ENCODE measurements around the gene SLC3A2. TPM values are rescaled to one million over a fixed set of nuclear protein-coding genes. Genes with fewer than 3 reads are reported as not detected.
"Not testable (repeated sequence)": the region's sequence is repeated elsewhere in the genome, so short reads cannot be mapped to it uniquely, and the experiment has no call there.

SLC3A2 gene
- total RNA-seq, 1 experiment from 2014 or later = 334 TPM

DNA sequence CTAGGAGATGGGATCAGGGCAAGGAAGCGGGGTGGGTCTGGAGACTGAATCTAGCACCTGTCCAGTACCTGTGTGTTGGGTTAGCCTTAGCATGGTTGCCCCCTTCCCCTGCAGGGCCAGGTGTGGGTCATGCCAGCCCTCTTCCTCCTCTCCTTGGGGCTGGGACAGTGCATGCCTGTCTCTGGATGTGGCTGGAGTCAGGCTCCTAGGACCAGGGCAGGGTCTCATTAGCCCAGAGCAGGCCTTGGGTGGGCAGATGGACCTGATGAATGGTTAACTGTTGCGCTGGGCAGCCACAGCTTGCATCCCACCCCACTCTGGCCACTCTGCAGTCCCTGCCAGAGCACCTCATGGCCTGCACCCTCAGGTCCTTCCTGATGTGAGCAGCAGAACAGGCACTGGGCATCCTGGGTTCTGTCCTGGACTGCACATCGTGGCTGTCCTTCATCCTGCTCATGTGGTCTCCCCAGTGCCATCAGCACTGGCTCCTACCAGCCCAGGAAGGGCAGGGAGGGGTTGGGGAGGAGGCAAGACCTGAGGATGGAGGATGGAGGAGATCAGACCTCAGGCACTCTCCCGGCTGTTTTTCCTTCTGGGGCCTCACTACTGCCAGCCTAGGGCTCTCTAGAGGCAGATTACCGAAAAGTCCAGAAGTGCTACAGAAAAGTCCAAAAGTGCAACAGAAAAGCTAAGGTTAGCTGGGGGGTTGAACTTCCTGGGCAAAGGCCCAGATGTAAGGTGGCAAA lies 53.2 kb downstream of the SLC3A2 start:
- TF ChIP-seq, protein P1, sequence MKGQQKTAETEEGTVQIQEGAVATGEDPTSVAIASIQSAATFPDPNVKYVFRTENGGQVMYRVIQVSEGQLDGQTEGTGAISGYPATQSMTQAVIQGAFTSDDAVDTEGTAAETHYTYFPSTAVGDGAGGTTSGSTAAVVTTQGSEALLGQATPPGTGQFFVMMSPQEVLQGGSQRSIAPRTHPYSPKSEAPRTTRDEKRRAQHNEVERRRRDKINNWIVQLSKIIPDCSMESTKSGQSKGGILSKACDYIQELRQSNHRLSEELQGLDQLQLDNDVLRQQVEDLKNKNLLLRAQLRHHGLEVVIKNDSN (CRISPR knock-in tag; IDR thresholded peaks at IDR 0.05) = 0 out of 2 replicates have a peak, but pooled peaks have one; percentile 10
- TF ChIP-seq, protein P2, sequence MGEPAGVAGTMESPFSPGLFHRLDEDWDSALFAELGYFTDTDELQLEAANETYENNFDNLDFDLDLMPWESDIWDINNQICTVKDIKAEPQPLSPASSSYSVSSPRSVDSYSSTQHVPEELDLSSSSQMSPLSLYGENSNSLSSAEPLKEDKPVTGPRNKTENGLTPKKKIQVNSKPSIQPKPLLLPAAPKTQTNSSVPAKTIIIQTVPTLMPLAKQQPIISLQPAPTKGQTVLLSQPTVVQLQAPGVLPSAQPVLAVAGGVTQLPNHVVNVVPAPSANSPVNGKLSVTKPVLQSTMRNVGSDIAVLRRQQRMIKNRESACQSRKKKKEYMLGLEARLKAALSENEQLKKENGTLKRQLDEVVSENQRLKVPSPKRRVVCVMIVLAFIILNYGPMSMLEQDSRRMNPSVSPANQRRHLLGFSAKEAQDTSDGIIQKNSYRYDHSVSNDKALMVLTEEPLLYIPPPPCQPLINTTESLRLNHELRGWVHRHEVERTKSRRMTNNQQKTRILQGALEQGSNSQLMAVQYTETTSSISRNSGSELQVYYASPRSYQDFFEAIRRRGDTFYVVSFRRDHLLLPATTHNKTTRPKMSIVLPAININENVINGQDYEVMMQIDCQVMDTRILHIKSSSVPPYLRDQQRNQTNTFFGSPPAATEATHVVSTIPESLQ (CRISPR knock-in tag; IDR thresholded peaks at IDR 0.05) = no peak
- DNase-seq (ENCODE audit: low spot score) (no peak), ATAC-seq (no peak)
- Mint-ChIP-seq H3K4me3 (no peak overlapping the region), H3K27ac (no peak overlapping the region), H3K27me3 (ENCODE audit: low read depth) (peaks cover 12% of the 10 kb centered on the region), H3K4me1 (peaks cover 8% of the 10 kb centered on the region), H3K36me3 (peaks cover 8% of the 10 kb centered on the region), H3K9me3 (peaks cover 10% of the 10 kb centered on the region)
- POLR2A ChIA-PET = no interaction called here
- CTCF ChIA-PET = interaction anchor here (0.6 kb wide), 1 partner anchor 28 kb away, joined by 3 read pairs; no protein-coding TSS in a partner anchor

GRCh38 chr11:62934496-62934785 lies 53.7 kb downstream of the SLC3A2 start:
- CTCF ChIA-PET = no interaction called here
- Mint-ChIP-seq H3K4me1 (peaks cover 8% of the 10 kb centered on the region), H3K27ac (no peak overlapping the region), H3K9me3 (peaks cover 10% of the 10 kb centered on the region), H3K36me3 (peaks cover 8% of the 10 kb centered on the region), H3K4me3 (no peak overlapping the region), H3K27me3 (ENCODE audit: low read depth) (peaks cover 8% of the 10 kb centered on the region)
- DNase-seq (ENCODE audit: low spot score) = no peak
- ATAC-seq = peak; percentile 45
- POLR2A ChIA-PET = no interaction called here
- TF ChIP-seq ZNF121 (CRISPR knock-in tag; IDR thresholded peaks at IDR 0.05) (no peak), ZNF671 (CRISPR knock-in tag; IDR thresholded peaks at IDR 0.05) (no peak), NFE2L1 (CRISPR knock-in tag; IDR thresholded peaks at IDR 0.05) (no peak), NR2C2 (CRISPR knock-in tag; IDR thresholded peaks at IDR 0.05) (no peak), E2F1 (CRISPR knock-in tag; IDR thresholded peaks at IDR 0.05) (no peak), NFYB (CRISPR knock-in tag; conservative IDR thresholded peaks at IDR 0.05; ENCODE audit: low read depth) (no peak)
- TF ChIP-seq, protein P3, sequence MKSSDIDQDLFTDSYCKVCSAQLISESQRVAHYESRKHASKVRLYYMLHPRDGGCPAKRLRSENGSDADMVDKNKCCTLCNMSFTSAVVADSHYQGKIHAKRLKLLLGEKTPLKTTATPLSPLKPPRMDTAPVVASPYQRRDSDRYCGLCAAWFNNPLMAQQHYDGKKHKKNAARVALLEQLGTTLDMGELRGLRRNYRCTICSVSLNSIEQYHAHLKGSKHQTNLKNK (CRISPR knock-in tag; IDR thresholded peaks at IDR 0.05) = no peak
- TF ChIP-seq, protein P4, sequence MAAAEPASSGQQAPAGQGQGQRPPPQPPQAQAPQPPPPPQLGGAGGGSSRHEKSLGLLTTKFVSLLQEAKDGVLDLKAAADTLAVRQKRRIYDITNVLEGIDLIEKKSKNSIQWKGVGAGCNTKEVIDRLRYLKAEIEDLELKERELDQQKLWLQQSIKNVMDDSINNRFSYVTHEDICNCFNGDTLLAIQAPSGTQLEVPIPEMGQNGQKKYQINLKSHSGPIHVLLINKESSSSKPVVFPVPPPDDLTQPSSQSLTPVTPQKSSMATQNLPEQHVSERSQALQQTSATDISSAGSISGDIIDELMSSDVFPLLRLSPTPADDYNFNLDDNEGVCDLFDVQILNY (CRISPR knock-in tag; IDR thresholded peaks at IDR 0.05) = no peak

DNA sequence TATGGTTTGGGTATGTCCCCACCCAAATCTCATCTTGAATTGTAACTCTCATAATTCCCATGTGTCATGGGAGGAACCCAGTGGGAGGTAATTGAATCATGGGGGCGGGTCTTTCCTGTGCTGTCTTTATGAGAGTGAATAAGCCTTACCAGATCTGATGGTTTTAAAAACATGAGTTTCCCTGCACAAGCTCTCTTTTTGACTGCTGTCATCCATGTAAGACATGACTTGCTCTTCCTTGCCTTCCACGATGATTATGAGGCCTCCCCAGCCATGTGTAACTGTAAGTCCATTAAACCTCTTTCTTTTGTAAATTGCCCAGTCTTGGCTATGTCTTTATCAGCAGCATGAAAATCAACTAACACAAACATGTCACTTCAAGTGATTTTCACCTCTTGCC lies 56.8 kb downstream of the SLC3A2 start:
- H3K27ac Mint-ChIP-seq; H3K4me1 Mint-ChIP-seq; DNase-seq (ENCODE audit: low spot score); POLR2A ChIA-PET; H3K4me3 Mint-ChIP-seq; H3K36me3 Mint-ChIP-seq; ATAC-seq; H3K27me3 Mint-ChIP-seq (ENCODE audit: low read depth): not testable (repeated sequence)
- H3K9me3 Mint-ChIP-seq = peaks cover 10% of the 10 kb centered on the region
- CTCF ChIA-PET = interaction anchor here (1.1 to 2.9 kb wide), 3 partner anchors 31 to 83 kb away, joined by 3 to 9 read pairs (median 5); no protein-coding TSS in a partner anchor

Other genes starting within 250 kb of the SLC3A2 start
- 323 to 350 TPM (median 327 TPM) in 3 replicates for gene GANAB, start 234.3 kb upstream of the SLC3A2 start, total RNA-seq (2021)
- gene INTS5, start 227.6 kb upstream of the SLC3A2 start, total RNA-seq (2021) = 28.9 to 32.7 TPM (median 31.9 TPM) in 3 replicates
- 132 to 154 TPM (median 137 TPM) in 3 replicates for gene C11orf98, start 215.7 kb upstream of the SLC3A2 start, total RNA-seq (2021)
- gene CSKMT, start 215.6 kb upstream of the SLC3A2 start, total RNA-seq (2021) = 60.7 to 75.6 TPM (median 60.9 TPM) in 3 replicates
- gene UQCC3, start 209.2 kb upstream of the SLC3A2 start, total RNA-seq (2021) = 17.7 to 18.7 TPM (median 18.1 TPM) in 3 replicates
- gene LBHD1, start 208.6 kb upstream of the SLC3A2 start, total RNA-seq (2021) = 4.2 to 6.3 TPM (median 5.1 TPM) in 3 replicates
- gene UBXN1, start 201.8 kb upstream of the SLC3A2 start, total RNA-seq (2021) = 128 to 135 TPM (median 128 TPM) in 3 replicates
- 0.16 to 0.39 TPM (median 0.23 TPM) in 3 replicates for gene LRRN4CL, start 191.4 kb upstream of the SLC3A2 start, total RNA-seq (2021)
- 92.0 to 97.2 TPM (median 92.0 TPM) in 3 replicates for gene BSCL2, start 173.5 kb upstream of the SLC3A2 start, total RNA-seq (2021)
- gene GNG3, start 173.2 kb upstream of the SLC3A2 start, total RNA-seq (2021) = 3.5 to 6.0 TPM (median 3.9 TPM) in 3 replicates
- 42.1 to 42.9 TPM (median 42.2 TPM) in 3 replicates for gene HNRNPUL2, start 153.4 kb upstream of the SLC3A2 start, total RNA-seq (2021)
- 39.7 to 48.7 TPM (median 39.8 TPM) in 3 replicates for gene TTC9C, start 152.4 kb upstream of the SLC3A2 start, total RNA-seq (2021)
- 82.3 to 88.1 TPM (median 88.0 TPM) in 3 replicates for gene ZBTB3, start 126.7 kb upstream of the SLC3A2 start, total RNA-seq (2021)
- 81.3 to 101 TPM (median 84.3 TPM) in 3 replicates for gene POLR2G, start 119.3 kb upstream of the SLC3A2 start, total RNA-seq (2021)
- 33.8 to 42.1 TPM (median 36.3 TPM) in 3 replicates for gene TAF6L, start 109.5 kb upstream of the SLC3A2 start, total RNA-seq (2021)
- gene TMEM179B, start 93.5 kb upstream of the SLC3A2 start, total RNA-seq (2021) = 21.4 to 23.6 TPM (median 22.2 TPM) in 3 replicates
- gene TMEM223, start 88.9 kb upstream of the SLC3A2 start, total RNA-seq (2021) = 25.5 to 26.4 TPM (median 25.9 TPM) in 3 replicates
- gene NXF1, start 75.5 kb upstream of the SLC3A2 start, total RNA-seq (2021) = 43.2 to 44.7 TPM (median 44.3 TPM) in 3 replicates
- gene STX5, start 48.8 kb upstream of the SLC3A2 start, total RNA-seq (2021) = 27.2 to 30.2 TPM (median 28.0 TPM) in 3 replicates
- gene TEX54, start 48.1 kb upstream of the SLC3A2 start, total RNA-seq (2021) = 0.44 TPM in 1 of 3 replicates, not detected in the others
- 82.7 to 110 TPM (median 85.2 TPM) in 3 replicates for gene WDR74, start 41.3 kb upstream of the SLC3A2 start, total RNA-seq (2021)
- not detected in 3 replicates for gene CHRM1, start 40.5 kb downstream of the SLC3A2 start, total RNA-seq (2021)
- gene SLC22A6, start 104.1 kb downstream of the SLC3A2 start, total RNA-seq (2021) = not detected in 3 replicates
- not detected in 3 replicates for gene SLC22A8, start 134.9 kb downstream of the SLC3A2 start, total RNA-seq (2021)